NCI-H82 treated with DMSO at 0.1 percent for 48 hours (cell line): ENCODE data around the gene SPTLC1.
"Not testable (repeated sequence)": the region's sequence is repeated elsewhere in the genome, so short reads cannot be mapped to it uniquely, and the experiment has no call there.

Experiments
- DNase-seq: peaks from one replicate; lab custom pipeline; 2025; ENCODE audit not compliant: unreplicated experiment; lab: John Stamatoyannopoulos, UW

The SPTLC1 gene

GRCh38 chr9:92033307-92033706 lies 81.9 kb downstream of the SPTLC1 start:
- DNase-seq = no peak

- no peak for DNase-seq
These were observed 82.3 kb downstream of the SPTLC1 start for GRCh38 chr9:92032891-92033290.

- DNase-seq = no peak
These were observed 84.8 kb downstream of the SPTLC1 start for GRCh38 chr9:92030367-92030766.

- no peak for DNase-seq
These were observed 85.7 kb downstream of the SPTLC1 start for GRCh38 chr9:92029553-92029952.

- DNase-seq = no peak
These were observed 88.8 kb downstream of the SPTLC1 start for GRCh38 chr9:92026206-92027002.

GRCh38 chr9:92021785-92022541 lies 93.2 kb downstream of the SPTLC1 start:
- DNase-seq = not testable (repeated sequence)

GRCh38 chr9:92019658-92020057 lies 95.6 kb downstream of the SPTLC1 start:
- DNase-seq = no peak

GRCh38 chr9:92010705-92011536 lies 104.3 kb downstream of the SPTLC1 start:
- no peak for DNase-seq

GRCh38 chr9:92010253-92010652 lies 105.0 kb downstream of the SPTLC1 start:
- DNase-seq = not testable (repeated sequence)

GRCh38 chr9:92008041-92008440 lies 107.2 kb downstream of the SPTLC1 start:
- DNase-seq = no peak

- no peak for DNase-seq
These were observed 111.2 kb downstream of the SPTLC1 start for GRCh38 chr9:92004045-92004392.

GRCh38 chr9:92003308-92004044 lies 111.7 kb downstream of the SPTLC1 start:
- no peak for DNase-seq

GRCh38 chr9:92001948-92002347 lies 113.3 kb downstream of the SPTLC1 start:
- not testable (repeated sequence) for DNase-seq

GRCh38 chr9:92001244-92001643 lies 114.0 kb downstream of the SPTLC1 start:
- no peak for DNase-seq

GRCh38 chr9:91995000-91995655 lies 120.1 kb downstream of the SPTLC1 start:
- no peak for DNase-seq

GRCh38 chr9:91994422-91994821 lies 120.8 kb downstream of the SPTLC1 start:
- DNase-seq = no peak

GRCh38 chr9:91992461-91993041 lies 122.7 kb downstream of the SPTLC1 start:
- no peak for DNase-seq

GRCh38 chr9:91991721-91992341 lies 123.4 kb downstream of the SPTLC1 start:
- DNase-seq = no peak

GRCh38 chr9:91986248-91986647 lies 129.0 kb downstream of the SPTLC1 start:
- no peak for DNase-seq
